ENCODE data around the gene CNOT4. TPM values are rescaled to one million over a fixed set of nuclear protein-coding genes. Genes with fewer than 3 reads are reported as not detected.

Gene CNOT4
- total and polyA plus RNA-seq, 3 donors from 2014 or later = 38.2 to 56.7 (median 53.2) TPM

- TF ChIP-seq CTCF (IDR thresholded peaks at IDR 0.05) (no peak), POLR2A (IDR thresholded peaks at IDR 0.05) (no peak)
- 94 to 100% methylated on average over 3 of the region's 3 CpGs for WGBS, 2 donors
- intact Hi-C loops (cut with DNase I; ENCODE audit: low total_unique reads) = no loop called here
Measured at GRCh38 chr7:135406918-135407317, 103.0 kb downstream of the CNOT4 start.

GRCh38 chr7:135405969-135406368 is 103.9 kb downstream of the CNOT4 start:
- no peaks in the 10 kb centered on the region for H3K27me3 ChIP-seq
- no peak overlapping the region for H3K4me3 ChIP-seq
- no peaks in the 10 kb centered on the region for H3K36me3 ChIP-seq (ENCODE audit: low read depth, missing control alignments)
- no peaks in the 10 kb centered on the region for H3K4me1 ChIP-seq
- H3K9me3 ChIP-seq = no peaks in the 10 kb centered on the region
- 94 to 97% methylated on average over 2 of the region's 2 CpGs for WGBS, 2 donors
- no peak overlapping the region for H3K27ac ChIP-seq
- TF ChIP-seq POLR2A (IDR thresholded peaks at IDR 0.05) (no peak), CTCF (IDR thresholded peaks at IDR 0.05) (no peak)
- intact Hi-C loops (cut with DNase I; ENCODE audit: low total_unique reads) = no loop called here
- DNase-seq = no peak

More at GRCh38 chr7:135406918-135407317, 103.0 kb downstream of the CNOT4 start:
- no peaks in the 10 kb centered on the region for H3K36me3 ChIP-seq (ENCODE audit: low read depth, missing control alignments)
- H3K9me3 ChIP-seq = no peaks in the 10 kb centered on the region
- no peak overlapping the region for H3K27ac ChIP-seq
- H3K4me1 ChIP-seq = no peaks in the 10 kb centered on the region
- H3K27me3 ChIP-seq = no peaks in the 10 kb centered on the region
- no peak overlapping the region for H3K4me3 ChIP-seq
- DNase-seq = no peak

GRCh38 chr7:135403302-135403701 is 106.6 kb downstream of the CNOT4 start:
- 85 to 87% methylated on average over 3 of the region's 3 CpGs for WGBS, 2 donors
- intact Hi-C loops (cut with DNase I; ENCODE audit: low total_unique reads) = no loop called here
- Histone ChIP-seq H3K27ac (no peak overlapping the region), H3K27me3 (no peaks in the 10 kb centered on the region), H3K4me1 (no peaks in the 10 kb centered on the region), H3K9me3 (no peaks in the 10 kb centered on the region), H3K4me3 (no peak overlapping the region), H3K36me3 (ENCODE audit: low read depth, missing control alignments) (no peaks in the 10 kb centered on the region)
- TF ChIP-seq CTCF (IDR thresholded peaks at IDR 0.05) (no peak), POLR2A (IDR thresholded peaks at IDR 0.05) (no peak)
- DNase-seq = no peak

- H3K4me3 ChIP-seq = no peak overlapping the region
- H3K9me3 ChIP-seq = no peaks in the 10 kb centered on the region
- no peak overlapping the region for H3K27ac ChIP-seq
- no peaks in the 10 kb centered on the region for H3K36me3 ChIP-seq (ENCODE audit: low read depth, missing control alignments)
- no peaks in the 10 kb centered on the region for H3K27me3 ChIP-seq
- DNase-seq = no peak
- intact Hi-C loops (cut with DNase I; ENCODE audit: low total_unique reads) = no loop called here
- no peaks in the 10 kb centered on the region for H3K4me1 ChIP-seq
- no peak for TF ChIP-seq CTCF (IDR thresholded peaks at IDR 0.05)
- no peak for TF ChIP-seq POLR2A (IDR thresholded peaks at IDR 0.05)
Measured at GRCh38 chr7:135397689-135398088, 112.2 kb downstream of the CNOT4 start.

GRCh38 chr7:135392701-135393100 is 117.2 kb downstream of the CNOT4 start:
- 67 to 82% methylated on average over 4 of the region's 4 CpGs for WGBS, 2 donors
- intact Hi-C loops (cut with DNase I; ENCODE audit: low total_unique reads) = no loop called here
- DNase-seq = no peak
- Histone ChIP-seq H3K9me3 (no peaks in the 10 kb centered on the region), H3K27ac (no peak overlapping the region), H3K4me1 (peaks cover 3% of the 10 kb centered on the region), H3K4me3 (no peak overlapping the region), H3K36me3 (ENCODE audit: low read depth, missing control alignments) (no peaks in the 10 kb centered on the region), H3K27me3 (no peaks in the 10 kb centered on the region)
- TF ChIP-seq CTCF (IDR thresholded peaks at IDR 0.05) (no peak), POLR2A (IDR thresholded peaks at IDR 0.05) (no peak)
